HepG2 (cell line): ENCODE measurements around the gene SRRT. TPM values are rescaled to one million over a fixed set of nuclear protein-coding genes. Genes with fewer than 3 reads are reported as not detected.
A peak's percentile ranks its signal among the peaks of the same experiment; 100 is the strongest.

Experiments
- ATAC-seq: fragments of 200-7000 bp; cut with Tn5 transposase; 3 replicates; pipeline ENCODE4 v1.9.1; 2020; ENCODE audit warnings: mild to moderate bottlenecking, moderate library complexity
- BruUV-seq: library from RNA; stranded (reverse); fragments of 400-500 nt; replicated peaks from 2 replicates; lab custom pipeline; 2021; lab: Mats Ljungman, UMichigan
- CTCF ChIA-PET: fragments of 300-600 bp; formaldehyde crosslinking; extraction: SDS; loops from one replicate; lab custom pipeline; 2021; ENCODE audit warnings: low total read pairs, inconsistent platforms, low intra/inter-chr PET ratio; lab: Yijun Ruan, JAX
- POLR2A ChIA-PET: fragments of 350-600 bp; sonication (Branson Sonifier 250); formaldehyde crosslinking; loops from one replicate; lab custom pipeline; 2020; ENCODE audit warnings: antibody characterized with exemption, inconsistent platforms; lab: Yijun Ruan, JAX
- DNase-seq: peaks from one replicate; pipeline ENCODE4 v3.0.0-alpha.2; 2015; ENCODE audit warnings: low spot score
- FAIRE-seq: peaks from 3 replicates; lab custom pipeline; 2011; peaks lifted over from hg19 to GRCh38; lab: Jason Lieb, UNC
- H2AFZ ChIP-seq: one replicate; pipeline ENCODE4 v1.6.1; 2011; ENCODE audit warnings: low read length, inconsistent platforms
- H3K27ac ChIP-seq: fragments of 300-600 bp; 3 replicates; pipeline ENCODE4 v1.8.0; 2011; ENCODE audit warnings: mixed run types, mild to moderate bottlenecking, mixed read lengths, low read length, inconsistent platforms; ENCODE audit not compliant: insufficient read depth; ENCODE audit errors: extremely low read length
- H3K27me3 ChIP-seq, 2 experiments: fragments of 200-600 bp in 1 of 2; 2 replicates in 1 of 2; 3 replicates in 1 of 2; pipeline versions ENCODE4 v1.6.0 to v1.8.0; 2011; ENCODE audit warnings: low read length in 2 of 2, mild to moderate bottlenecking in 2 of 2, moderate library complexity in 2 of 2, inconsistent platforms in 1 of 2; ENCODE audit not compliant: insufficient read depth in 2 of 2, control insufficient read depth in 1 of 2
- H3K36me3 ChIP-seq, 2 experiments: fragments of 200-600 bp in 1 of 2; replicated peaks in 1 of 2; 2 replicates in 1 of 2; 3 replicates in 1 of 2; pipeline versions ENCODE4 v1.5.1 to v1.8.0; 2011; ENCODE audit warnings: low read length in 2 of 2, inconsistent platforms in 1 of 2; ENCODE audit not compliant: insufficient read depth in 2 of 2, control insufficient read depth in 1 of 2
- H3K4me1 ChIP-seq: 2 replicates; pipeline ENCODE4 v1.5.1; 2012; ENCODE audit warnings: low read length, inconsistent platforms; ENCODE audit not compliant: insufficient read depth
- H3K4me2 ChIP-seq: 2 replicates; pipeline ENCODE4 v1.6.0; 2011; ENCODE audit warnings: low read depth, low read length, inconsistent platforms
- H3K4me3 ChIP-seq, 3 experiments: fragments of 200-600 bp in 1 of 3; sonication (generic), shearing (Covaris generic) in 1 of 3; replicated peaks in 1 of 3; 2 replicates each; pipeline ENCODE4 v1.5.1; 2011 to 2016; ENCODE audit warnings: low read length in 3 of 3, inconsistent platforms in 2 of 3, low read depth in 2 of 3, mild to moderate bottlenecking in 2 of 3, control low read depth in 1 of 3, mixed read lengths in 1 of 3; ENCODE audit not compliant: insufficient read depth in 1 of 3
- H3K79me2 ChIP-seq: one replicate; pipeline ENCODE4 v1.6.1; 2011; ENCODE audit warnings: low read length, inconsistent platforms; ENCODE audit not compliant: insufficient read depth
- H3K9ac ChIP-seq: 2 replicates; pipeline ENCODE4 v1.6.0; 2011; ENCODE audit warnings: mild to moderate bottlenecking, low read depth, low read length, inconsistent platforms; ENCODE audit not compliant: insufficient read depth
- H3K9me3 ChIP-seq: 2 replicates; pipeline ENCODE4 v1.5.1; 2012; ENCODE audit warnings: mild to moderate bottlenecking, low read length
- H4K20me1 ChIP-seq: 2 replicates; pipeline ENCODE4 v1.6.0; 2011; ENCODE audit warnings: inconsistent platforms, mild to moderate bottlenecking, low read length, moderate library complexity; ENCODE audit not compliant: insufficient read depth
- AKAP8 ChIP-seq: sonication (generic); formaldehyde crosslinking; IDR thresholded peaks from 2 replicates; pipeline ENCODE4 v1.5.1; 2020; ENCODE audit warnings: mild to moderate bottlenecking, missing genetic modification reagents
- CHCHD3 ChIP-seq: sonication (generic); formaldehyde crosslinking; IDR thresholded peaks from 2 replicates; pipeline ENCODE4 v1.8.0; 2022; ENCODE audit warnings: mild to moderate bottlenecking, missing genetic modification reagents, moderate library complexity
- FOXA3 ChIP-seq: IDR thresholded peaks from 2 replicates; pipeline ENCODE4 v1.6.1; 2016; ENCODE audit warnings: missing genetic modification reagents, missing compliant biosample characterization
- MEIS2 ChIP-seq: sonication (generic); formaldehyde crosslinking; IDR thresholded peaks from 2 replicates; pipeline ENCODE4 v1.9.0; 2021; ENCODE audit warnings: mild to moderate bottlenecking, missing genetic modification reagents
- MTF1 ChIP-seq: sonication (generic); formaldehyde crosslinking; IDR thresholded peaks from 2 replicates; pipeline ENCODE4 v1.5.0; 2020; ENCODE audit warnings: missing genetic modification reagents
- PHF20 ChIP-seq: sonication (generic); formaldehyde crosslinking; IDR thresholded peaks from 2 replicates; pipeline ENCODE4 v1.5.0; 2020; ENCODE audit warnings: mild to moderate bottlenecking, missing genetic modification reagents
- SAFB2 ChIP-seq: sonication (generic); formaldehyde crosslinking; IDR thresholded peaks from 2 replicates; pipeline ENCODE4 v1.5.1; 2020; ENCODE audit warnings: missing genetic modification reagents, low read depth, mild to moderate bottlenecking, borderline replicate concordance
- STAG1 ChIP-seq: sonication (generic); formaldehyde crosslinking; IDR thresholded peaks from 2 replicates; pipeline ENCODE4 v1.4.0; 2020; ENCODE audit warnings: missing genetic modification reagents
- ZBTB42 ChIP-seq: sonication (generic); formaldehyde crosslinking; IDR thresholded peaks from 2 replicates; pipeline ENCODE4 v1.5.0; 2020; ENCODE audit warnings: mild to moderate bottlenecking, missing genetic modification reagents
- ZKSCAN8 ChIP-seq: IDR thresholded peaks from 2 replicates; pipeline ENCODE4 v1.6.1; 2016; ENCODE audit warnings: borderline replicate concordance, missing genetic modification reagents, missing compliant biosample characterization
- ZNF143 ChIP-seq: sonication (generic); formaldehyde crosslinking; IDR thresholded peaks from 2 replicates; pipeline ENCODE4 v1.4.0; 2020; ENCODE audit warnings: missing genetic modification reagents
- WGBS: methylation state at CpG from one replicate; pipeline ENCODE4 v1.1.6; 2017; ENCODE audit warnings: low lambda C conversion rate; 5-methylcytosine and 5-hydroxymethylcytosine counted together
- in situ Hi-C: cut with HindIII; loops from 2 replicates; pipeline ENCODE4 v1.10.0; 2017; ENCODE audit warnings: low pct_unique_long_range_greater_than_20kb; ENCODE audit not compliant: extremely low pct_ligation_motif_present
- intact Hi-C: fragments of 100-400 bp; cut with micrococcal nuclease; formaldehyde crosslinking; loops from one replicate; pipeline ENCODE4 v1.10.0; 2022; ENCODE audit not compliant: unreplicated experiment
- polyA plus RNA-seq, 8 experiments: library from polyadenylated mRNA; depleted of rRNA in 3 of 8; stranded (reverse) in 7 of 8; unstranded in 1 of 8; fragments of >200 nt; fragmentation: Illumina TruSeq in 4 of 8; extraction: Trizol in 4 of 8; gene quantifications; 2 replicates each; pipeline versions ENCODE4 v1.2.1 to v1.2.3, GENCODE V29; 2011 to 2016; ENCODE audit warnings: low read depth in 4 of 8, missing spikeins in 1 of 8, mixed read lengths in 1 of 8; ENCODE audit not compliant: insufficient read depth in 1 of 8
- total RNA-seq, 5 experiments: library from RNA; depleted of rRNA; stranded (reverse); fragments of >200 nt; fragmentation: Illumina TruSeq; extraction: Trizol; gene quantifications; 2 replicates each; pipeline ENCODE4 v1.2.3, GENCODE V29; 2016; ENCODE audit warnings: low read depth in 1 of 5
- TF ChIP-seq, protein P1 (sequence below): sonication (generic); formaldehyde crosslinking; IDR thresholded peaks from 2 replicates; pipeline ENCODE4 v1.4.0; 2020; ENCODE audit warnings: mild to moderate bottlenecking, missing genetic modification reagents
- TF ChIP-seq, protein P2 (sequence below): sonication (generic); formaldehyde crosslinking; IDR thresholded peaks from 2 replicates; pipeline ENCODE4 v1.4.0; 2020; ENCODE audit warnings: mild to moderate bottlenecking, low read depth, missing genetic modification reagents
- TF ChIP-seq, protein P3 (sequence below): sonication (generic); formaldehyde crosslinking; IDR thresholded peaks from 2 replicates; pipeline ENCODE4 v1.4.0; 2020; ENCODE audit warnings: missing genetic modification reagents, mild to moderate bottlenecking, borderline replicate concordance

Gene SRRT
- total and polyA plus RNA-seq, 2 of the 13 experiments (the other 11 are each of a cell fraction or from before 2014, with no cell fraction given) = 26.2 to 106 TPM

DNA sequence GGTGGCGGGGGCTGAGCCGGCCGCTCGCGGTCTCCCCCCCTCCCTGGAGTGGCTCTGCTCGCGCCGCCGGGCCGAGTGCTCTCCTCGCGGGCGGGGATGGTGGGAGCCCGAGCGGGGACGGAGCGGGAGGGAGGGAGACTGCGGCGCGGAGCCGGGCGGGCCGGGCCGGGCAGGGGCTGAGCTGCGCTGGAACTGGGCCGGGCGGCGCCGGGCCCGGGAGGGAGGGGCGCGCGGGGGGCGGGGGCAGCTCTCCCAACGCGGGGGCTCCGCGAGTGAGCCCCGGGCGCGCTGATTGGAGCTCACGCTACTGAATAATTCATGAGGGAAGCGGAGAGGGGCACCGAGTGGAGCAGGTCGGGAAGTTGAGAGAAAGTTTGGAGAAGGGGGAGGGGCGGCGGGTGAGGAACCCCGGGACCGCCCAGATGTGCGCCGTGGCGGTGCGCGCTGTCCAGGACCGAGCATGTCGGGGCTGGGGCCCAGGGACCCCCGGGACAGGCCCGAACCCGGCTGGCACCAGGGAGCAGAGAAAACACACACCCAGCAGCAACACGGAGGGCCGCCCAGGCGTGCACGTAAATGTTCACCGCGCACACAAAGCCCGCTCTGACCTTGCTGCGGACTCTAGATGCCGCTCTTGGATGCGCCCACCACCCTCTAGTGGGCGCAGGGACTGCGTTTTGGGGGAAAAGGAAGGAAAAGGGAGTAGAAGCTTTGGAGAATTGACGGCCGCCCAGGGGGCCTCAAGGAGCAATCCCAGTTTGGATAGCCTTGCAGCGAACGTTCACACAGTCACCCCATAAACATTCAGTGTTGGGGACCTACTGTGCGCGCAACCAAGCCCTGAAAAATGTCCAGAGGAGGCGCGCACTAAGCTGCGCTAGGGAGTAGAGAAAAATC, 47.3 kb upstream of the SRRT start, which contains the start of gene EPHB4:
Gene EPHB4, minus strand, starts transcription at position 194 of the 897 bp plus-strand sequence. CDS start 493 bp downstream, outside the sequence.
- peaks cover 71% of the 10 kb centered on the region for H3K4me1 ChIP-seq
- peaks cover 11% of the 10 kb centered on the region in 2 experiments; a peak in 3 of 5 replicates for H3K36me3 ChIP-seq
- peak within 1 kb of the TSS; percentile 78 for H3K9ac ChIP-seq
- intact Hi-C loops = no loop called here
- FAIRE-seq (peak; percentile 18), ATAC-seq (peak; percentile 81), DNase-seq (peak; percentile 90)
- in situ Hi-C loops = no loop called here
- ChIA-PET CTCF (interaction anchor here (0.7 to 0.9 kb wide), 2 partner anchors 24 to 28 kb away, joined by 3 to 5 read pairs; no protein-coding TSS in a partner anchor), POLR2A (interaction anchor here (0.8 to 4.1 kb wide), 15 partner anchors 9 to 241 kb away, joined by 3 to 69 read pairs (median 6); partner anchors contain the start of genes FBXO24, GIGYF1, LRCH4 and MOSPD3)
- no peak within 1 kb of the TSS for H2AFZ ChIP-seq
- peak within 1 kb of the TSS; percentile 69 for H3K27ac ChIP-seq
- 9% methylated on average over 38 of the region's 80 CpGs for WGBS
- H4K20me1 ChIP-seq = peaks cover 13% of the 10 kb centered on the region; the same call in 1 of the 2 replicates
- no peaks in the 10 kb centered on the region; a peak in 2 of 5 replicates for H3K27me3 ChIP-seq
- BruUV-seq = TSS peak; percentile 73
- H3K4me3 ChIP-seq = peak within 1 kb of the TSS; percentile 81 to 90 (median 87)
- H3K79me2 ChIP-seq = peaks cover 33% of the 10 kb centered on the region
- peak within 1 kb of the TSS; percentile 95 for H3K4me2 ChIP-seq
- no peaks in the 10 kb centered on the region for H3K9me3 ChIP-seq
- TF ChIP-seq ZBTB42 (CRISPR knock-in tag) (peak; percentile 83; the same call in 1 of the 2 replicates), ZNF143 (peak; percentile 64; the same call in 1 of the 2 replicates), FOXA3 (CRISPR knock-in tag) (0 out of 2 replicates have a peak, but pooled peaks have one; percentile 29), CHCHD3 (CRISPR knock-in tag) (no peak; the same call in 1 of the 2 replicates), MEIS2 (CRISPR knock-in tag) (no peak), STAG1 (peak; percentile 62), PHF20 (CRISPR knock-in tag) (peak; percentile 39), AKAP8 (CRISPR knock-in tag) (peak; percentile 46; the same call in 1 of the 2 replicates), MTF1 (CRISPR knock-in tag) (no peak; the same call in 1 of the 2 replicates), SAFB2 (peak; percentile 73), ZKSCAN8 (CRISPR knock-in tag) (0 out of 2 replicates have a peak, but pooled peaks have one; percentile 26)
- TF ChIP-seq, protein P1, sequence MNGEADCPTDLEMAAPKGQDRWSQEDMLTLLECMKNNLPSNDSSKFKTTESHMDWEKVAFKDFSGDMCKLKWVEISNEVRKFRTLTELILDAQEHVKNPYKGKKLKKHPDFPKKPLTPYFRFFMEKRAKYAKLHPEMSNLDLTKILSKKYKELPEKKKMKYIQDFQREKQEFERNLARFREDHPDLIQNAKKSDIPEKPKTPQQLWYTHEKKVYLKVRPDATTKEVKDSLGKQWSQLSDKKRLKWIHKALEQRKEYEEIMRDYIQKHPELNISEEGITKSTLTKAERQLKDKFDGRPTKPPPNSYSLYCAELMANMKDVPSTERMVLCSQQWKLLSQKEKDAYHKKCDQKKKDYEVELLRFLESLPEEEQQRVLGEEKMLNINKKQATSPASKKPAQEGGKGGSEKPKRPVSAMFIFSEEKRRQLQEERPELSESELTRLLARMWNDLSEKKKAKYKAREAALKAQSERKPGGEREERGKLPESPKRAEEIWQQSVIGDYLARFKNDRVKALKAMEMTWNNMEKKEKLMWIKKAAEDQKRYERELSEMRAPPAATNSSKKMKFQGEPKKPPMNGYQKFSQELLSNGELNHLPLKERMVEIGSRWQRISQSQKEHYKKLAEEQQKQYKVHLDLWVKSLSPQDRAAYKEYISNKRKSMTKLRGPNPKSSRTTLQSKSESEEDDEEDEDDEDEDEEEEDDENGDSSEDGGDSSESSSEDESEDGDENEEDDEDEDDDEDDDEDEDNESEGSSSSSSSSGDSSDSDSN = peak; percentile 77
- TF ChIP-seq, protein P2, sequence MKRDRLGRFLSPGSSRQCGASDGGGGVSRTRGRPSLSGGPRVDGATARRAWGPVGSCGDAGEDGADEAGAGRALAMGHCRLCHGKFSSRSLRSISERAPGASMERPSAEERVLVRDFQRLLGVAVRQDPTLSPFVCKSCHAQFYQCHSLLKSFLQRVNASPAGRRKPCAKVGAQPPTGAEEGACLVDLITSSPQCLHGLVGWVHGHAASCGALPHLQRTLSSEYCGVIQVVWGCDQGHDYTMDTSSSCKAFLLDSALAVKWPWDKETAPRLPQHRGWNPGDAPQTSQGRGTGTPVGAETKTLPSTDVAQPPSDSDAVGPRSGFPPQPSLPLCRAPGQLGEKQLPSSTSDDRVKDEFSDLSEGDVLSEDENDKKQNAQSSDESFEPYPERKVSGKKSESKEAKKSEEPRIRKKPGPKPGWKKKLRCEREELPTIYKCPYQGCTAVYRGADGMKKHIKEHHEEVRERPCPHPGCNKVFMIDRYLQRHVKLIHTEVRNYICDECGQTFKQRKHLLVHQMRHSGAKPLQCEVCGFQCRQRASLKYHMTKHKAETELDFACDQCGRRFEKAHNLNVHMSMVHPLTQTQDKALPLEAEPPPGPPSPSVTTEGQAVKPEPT (CRISPR knock-in tag) = no peak
- TF ChIP-seq, protein P3, sequence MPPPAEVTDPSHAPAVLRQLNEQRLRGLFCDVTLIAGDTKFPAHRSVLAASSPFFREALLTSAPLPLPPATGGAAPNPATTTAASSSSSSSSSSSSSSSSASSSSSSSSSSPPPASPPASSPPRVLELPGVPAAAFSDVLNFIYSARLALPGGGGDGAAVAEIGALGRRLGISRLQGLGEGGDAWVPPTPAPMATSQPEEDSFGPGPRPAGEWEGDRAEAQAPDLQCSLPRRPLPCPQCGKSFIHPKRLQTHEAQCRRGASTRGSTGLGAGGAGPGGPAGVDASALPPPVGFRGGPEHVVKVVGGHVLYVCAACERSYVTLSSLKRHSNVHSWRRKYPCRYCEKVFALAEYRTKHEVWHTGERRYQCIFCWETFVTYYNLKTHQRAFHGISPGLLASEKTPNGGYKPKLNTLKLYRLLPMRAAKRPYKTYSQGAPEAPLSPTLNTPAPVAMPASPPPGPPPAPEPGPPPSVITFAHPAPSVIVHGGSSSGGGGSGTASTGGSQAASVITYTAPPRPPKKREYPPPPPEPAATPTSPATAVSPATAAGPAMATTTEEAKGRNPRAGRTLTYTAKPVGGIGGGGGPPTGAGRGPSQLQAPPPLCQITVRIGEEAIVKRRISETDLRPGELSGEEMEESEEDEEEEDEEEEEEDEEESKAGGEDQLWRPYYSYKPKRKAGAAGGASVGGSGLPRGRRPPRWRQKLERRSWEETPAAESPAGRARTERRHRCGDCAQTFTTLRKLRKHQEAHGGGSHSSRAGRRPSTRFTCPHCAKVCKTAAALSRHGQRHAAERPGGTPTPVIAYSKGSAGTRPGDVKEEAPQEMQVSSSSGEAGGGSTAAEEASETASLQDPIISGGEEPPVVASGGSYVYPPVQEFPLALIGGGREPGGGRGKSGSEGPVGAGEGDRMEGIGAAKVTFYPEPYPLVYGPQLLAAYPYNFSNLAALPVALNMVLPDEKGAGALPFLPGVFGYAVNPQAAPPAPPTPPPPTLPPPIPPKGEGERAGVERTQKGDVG (CRISPR knock-in tag) = peak; percentile 57
